GM23338 (cell line): Measurements from ENCODE around the gene SLC26A6. TPM values are rescaled to one million over a fixed set of nuclear protein-coding genes. Genes with fewer than 3 reads are reported as not detected.
A peak's percentile ranks its signal among the peaks of the same experiment; 100 is the strongest.

Source experiments
- ATAC-seq: fragments of 200-7000 bp; cut with Tn5 transposase; 3 replicates; pipeline ENCODE4 v1.9.1; 2020
- DNase-seq: peaks from one replicate; pipeline ENCODE4 v3.0.0-alpha.2; 2015; ENCODE audit warnings: low spot score
- H2AFZ ChIP-seq: fragments of 200-600 bp; sonication (generic); 2 replicates; pipeline ENCODE4 v1.8.0; 2016; ENCODE audit warnings: antibody characterized with exemption, mild to moderate bottlenecking, moderate library complexity
- H3F3A ChIP-seq: fragments of 200-600 bp; sonication (generic); replicated peaks from 2 replicates; pipeline ENCODE4 v1.8.0; 2017; ENCODE audit warnings: antibody characterized with exemption, mixed run types, low read depth
- H3K27ac ChIP-seq: fragments of 200-600 bp; sonication (generic); 2 replicates; pipeline ENCODE4 v1.6.1; 2016; ENCODE audit warnings: low read depth
- H3K27me3 ChIP-seq: fragments of 200-600 bp; sonication (generic); 2 replicates; pipeline ENCODE4 v1.8.0; 2016; ENCODE audit warnings: mild to moderate bottlenecking, mixed run types, moderate library complexity; ENCODE audit not compliant: insufficient read depth
- H3K36me3 ChIP-seq: fragments of 200-600 bp; sonication (generic); 2 replicates; pipeline ENCODE4 v1.8.0; 2016; ENCODE audit warnings: mild to moderate bottlenecking; ENCODE audit not compliant: insufficient read depth
- H3K4me1 ChIP-seq: fragments of 200-600 bp; sonication (generic); 2 replicates; pipeline ENCODE4 v1.8.0; 2016; ENCODE audit warnings: mild to moderate bottlenecking, moderate library complexity; ENCODE audit not compliant: insufficient read depth
- H3K4me2 ChIP-seq: fragments of 200-600 bp; sonication (generic); 2 replicates; pipeline ENCODE4 v1.7.1; 2017; ENCODE audit warnings: mixed run types
- H3K4me3 ChIP-seq: fragments of 200-600 bp; sonication (generic); 2 replicates; pipeline ENCODE4 v1.6.1; 2016; ENCODE audit warnings: mixed run types
- H3K79me2 ChIP-seq: fragments of 200-600 bp; sonication (generic); replicated peaks from 2 replicates; pipeline ENCODE4 v1.8.0; 2017; ENCODE audit warnings: mild to moderate bottlenecking; ENCODE audit not compliant: insufficient read depth
- H3K9me2 ChIP-seq: fragments of 200-600 bp; sonication (generic); 2 replicates; pipeline ENCODE4 v1.8.0; 2017; ENCODE audit not compliant: insufficient read depth
- H4K20me1 ChIP-seq: fragments of 200-600 bp; sonication (generic); replicated peaks from 2 replicates; pipeline ENCODE4 v1.8.0; 2017; ENCODE audit warnings: mild to moderate bottlenecking; ENCODE audit not compliant: insufficient read depth
- H3K27ac Mint-ChIP-seq: 2 replicates; pipeline ENCODE4 v1.8.0; 2020; ENCODE audit warnings: inconsistent platforms, mild to moderate bottlenecking, moderate library complexity, mixed read lengths
- H3K27me3 Mint-ChIP-seq: 3 replicates; pipeline ENCODE4 v1.8.0; 2022; ENCODE audit warnings: low read depth, mild to moderate bottlenecking, moderate library complexity, mixed read lengths, inconsistent platforms; ENCODE audit not compliant: insufficient read depth, poor library complexity
- H3K36me3 Mint-ChIP-seq: 3 replicates; pipeline ENCODE4 v1.8.0; 2021; ENCODE audit warnings: low read depth, mild to moderate bottlenecking, inconsistent platforms, moderate library complexity, mixed read lengths
- H3K4me1 Mint-ChIP-seq: 3 replicates; pipeline ENCODE4 v1.8.0; 2020; ENCODE audit warnings: mild to moderate bottlenecking, inconsistent platforms, mixed read lengths
- H3K4me3 Mint-ChIP-seq: 3 replicates; pipeline ENCODE4 v1.8.0; 2021; ENCODE audit warnings: moderate library complexity, mild to moderate bottlenecking, inconsistent platforms, mixed read lengths
- H3K9me3 Mint-ChIP-seq: 3 replicates; pipeline ENCODE4 v1.8.0; 2020; ENCODE audit warnings: moderate library complexity, mild to moderate bottlenecking, inconsistent platforms, mixed read lengths
- POLR2AphosphoS5 ChIP-seq: IDR thresholded peaks from 2 replicates; pipeline ENCODE4 v1.6.1; 2016; ENCODE audit warnings: antibody characterized with exemption, low read depth
- ZNF462 ChIP-seq: fragments of 250-450 bp; sonication (Bioruptor Pico); IDR thresholded peaks from 2 replicates; pipeline ENCODE4 v1.5.0; 2020; ENCODE audit warnings: mild to moderate bottlenecking, moderate library complexity
- long read RNA-seq: library from polyadenylated mRNA; unstranded; transcript quantifications from one replicate; pipeline ENCODE4 v2.0.0, GENCODE V29; 2020; ENCODE audit not compliant: unreplicated experiment
- polyA plus RNA-seq: library from polyadenylated mRNA; unstranded; fragments of >200 nt; fragmentation: Nextera tagmentation; extraction: Ambion mirVana; gene quantifications from 2 replicates; pipeline ENCODE4 v1.2.1, GENCODE V29; 2016
- total RNA-seq: library from RNA; depleted of rRNA; stranded (reverse); fragments of >200 nt; shearing (Covaris generic); gene quantifications from 2 replicates; pipeline ENCODE4 v1.2.3, GENCODE V29; 2014; rRNA removed
- TF ChIP-seq, protein P1 (sequence below), 2 experiments: fragments of 200-600 bp in 1 of 2; sonication (generic) in 1 of 2; conservative IDR thresholded peaks; 2 replicates each; pipeline versions ENCODE4 v1.5.1 to v1.6.1; 2016 to 2017; ENCODE audit warnings: antibody characterized with exemption in 2 of 2, low read depth in 2 of 2, mild to moderate bottlenecking in 2 of 2, moderate library complexity in 1 of 2

SLC26A6 gene, protein sequence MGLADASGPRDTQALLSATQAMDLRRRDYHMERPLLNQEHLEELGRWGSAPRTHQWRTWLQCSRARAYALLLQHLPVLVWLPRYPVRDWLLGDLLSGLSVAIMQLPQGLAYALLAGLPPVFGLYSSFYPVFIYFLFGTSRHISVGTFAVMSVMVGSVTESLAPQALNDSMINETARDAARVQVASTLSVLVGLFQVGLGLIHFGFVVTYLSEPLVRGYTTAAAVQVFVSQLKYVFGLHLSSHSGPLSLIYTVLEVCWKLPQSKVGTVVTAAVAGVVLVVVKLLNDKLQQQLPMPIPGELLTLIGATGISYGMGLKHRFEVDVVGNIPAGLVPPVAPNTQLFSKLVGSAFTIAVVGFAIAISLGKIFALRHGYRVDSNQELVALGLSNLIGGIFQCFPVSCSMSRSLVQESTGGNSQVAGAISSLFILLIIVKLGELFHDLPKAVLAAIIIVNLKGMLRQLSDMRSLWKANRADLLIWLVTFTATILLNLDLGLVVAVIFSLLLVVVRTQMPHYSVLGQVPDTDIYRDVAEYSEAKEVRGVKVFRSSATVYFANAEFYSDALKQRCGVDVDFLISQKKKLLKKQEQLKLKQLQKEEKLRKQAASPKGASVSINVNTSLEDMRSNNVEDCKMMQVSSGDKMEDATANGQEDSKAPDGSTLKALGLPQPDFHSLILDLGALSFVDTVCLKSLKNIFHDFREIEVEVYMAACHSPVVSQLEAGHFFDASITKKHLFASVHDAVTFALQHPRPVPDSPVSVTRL
- total RNA-seq (79.3 and 96.4 TPM in 2 replicates), polyA plus RNA-seq (29.4 and 34.3 TPM in 2 replicates)
- long read RNA-seq, partial matches to known transcripts, result 1 of 9 reads
- long read RNA-seq, other reads (novel, unspliced or antisense), result 4 of 9 reads

DNA sequence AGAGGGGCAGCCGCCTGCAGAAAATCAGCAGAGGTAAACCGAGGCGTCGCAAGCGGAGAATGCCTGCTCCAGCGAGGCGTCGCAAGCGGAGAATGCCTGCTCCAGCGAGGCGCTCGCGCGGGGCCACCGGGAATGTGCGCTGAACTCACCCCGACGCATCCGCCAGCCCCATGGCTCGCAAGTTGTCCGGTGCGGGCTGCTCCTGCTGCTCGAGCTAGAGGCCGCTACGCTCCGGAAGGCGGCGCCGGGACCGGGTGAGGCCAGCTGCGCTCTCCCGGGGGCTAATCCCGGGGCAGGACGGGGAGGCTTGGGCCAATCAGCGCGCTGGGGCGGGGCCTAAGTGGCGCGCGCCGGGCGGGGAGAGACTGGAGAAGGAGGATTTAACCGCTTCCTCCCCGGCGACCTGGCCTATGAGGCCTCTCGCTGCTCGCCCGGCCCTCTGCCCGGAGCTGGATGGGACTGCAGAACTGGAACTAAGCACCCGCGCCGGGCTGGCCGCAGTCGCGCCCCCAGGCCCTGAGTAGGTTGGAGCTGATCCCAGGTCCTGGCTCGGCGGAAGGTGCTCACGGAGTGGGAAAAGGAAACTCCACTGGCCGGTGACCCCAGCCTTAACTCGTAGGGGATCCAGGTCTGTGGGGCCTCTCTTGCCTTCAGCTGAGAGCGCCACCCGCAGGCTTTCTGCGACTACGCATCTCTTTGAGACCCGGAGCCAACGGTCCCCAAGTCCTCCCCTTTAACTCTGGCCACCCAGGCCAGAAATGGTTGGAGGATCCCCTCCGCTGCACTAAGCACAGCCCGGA, at the start of gene SLC26A6:
Gene SLC26A6 (minus strand): TSS at position 240 of the 800 bp plus-strand sequence. CDS start 68 bp downstream, at position 172.
- TF ChIP-seq, protein P1, sequence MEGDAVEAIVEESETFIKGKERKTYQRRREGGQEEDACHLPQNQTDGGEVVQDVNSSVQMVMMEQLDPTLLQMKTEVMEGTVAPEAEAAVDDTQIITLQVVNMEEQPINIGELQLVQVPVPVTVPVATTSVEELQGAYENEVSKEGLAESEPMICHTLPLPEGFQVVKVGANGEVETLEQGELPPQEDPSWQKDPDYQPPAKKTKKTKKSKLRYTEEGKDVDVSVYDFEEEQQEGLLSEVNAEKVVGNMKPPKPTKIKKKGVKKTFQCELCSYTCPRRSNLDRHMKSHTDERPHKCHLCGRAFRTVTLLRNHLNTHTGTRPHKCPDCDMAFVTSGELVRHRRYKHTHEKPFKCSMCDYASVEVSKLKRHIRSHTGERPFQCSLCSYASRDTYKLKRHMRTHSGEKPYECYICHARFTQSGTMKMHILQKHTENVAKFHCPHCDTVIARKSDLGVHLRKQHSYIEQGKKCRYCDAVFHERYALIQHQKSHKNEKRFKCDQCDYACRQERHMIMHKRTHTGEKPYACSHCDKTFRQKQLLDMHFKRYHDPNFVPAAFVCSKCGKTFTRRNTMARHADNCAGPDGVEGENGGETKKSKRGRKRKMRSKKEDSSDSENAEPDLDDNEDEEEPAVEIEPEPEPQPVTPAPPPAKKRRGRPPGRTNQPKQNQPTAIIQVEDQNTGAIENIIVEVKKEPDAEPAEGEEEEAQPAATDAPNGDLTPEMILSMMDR (conservative IDR thresholded peaks at IDR 0.05; ENCODE audit: low read depth in 2 of 2), result peak; percentile 78 to 80
- TF ChIP-seq POLR2AphosphoS5, result peak; percentile 77
- no peak for TF ChIP-seq ZNF462
- Histone ChIP-seq H3K4me2 (peak within 1 kb of the TSS; percentile 90), H3K9me2 (no peaks in the 10 kb centered on the region), H4K20me1 (peaks cover 5% of the 10 kb centered on the region), H3K27me3 (no peaks in the 10 kb centered on the region), H2AFZ (peak within 1 kb of the TSS; percentile 84; the same call in 1 of the 2 replicates), H3K79me2 (peaks cover 10% of the 10 kb centered on the region), H3K4me3 (peak within 1 kb of the TSS; percentile 93), H3K27ac (peak within 1 kb of the TSS; percentile 91), H3K36me3 (peaks cover 4% of the 10 kb centered on the region; the same call in 1 of the 2 replicates), H3K4me1 (peaks cover 12% of the 10 kb centered on the region), H3F3A (peaks cover 3% of the 10 kb centered on the region; the same call in 1 of the 2 replicates)
- peak within 1 kb of the TSS; percentile 89 for H3K4me3 Mint-ChIP-seq
- H3K27me3 Mint-ChIP-seq, result peaks cover 15% of the 10 kb centered on the region
- ATAC-seq (peak; percentile 88), DNase-seq (peak; percentile 99)
- peaks cover 31% of the 10 kb centered on the region for H3K36me3 Mint-ChIP-seq
- peaks cover 33% of the 10 kb centered on the region for H3K4me1 Mint-ChIP-seq
- H3K27ac Mint-ChIP-seq, result peak within 1 kb of the TSS; percentile 93
- H3K9me3 Mint-ChIP-seq, result no peaks in the 10 kb centered on the region
